ENCODE data around the gene SEMA3C.

DNA sequence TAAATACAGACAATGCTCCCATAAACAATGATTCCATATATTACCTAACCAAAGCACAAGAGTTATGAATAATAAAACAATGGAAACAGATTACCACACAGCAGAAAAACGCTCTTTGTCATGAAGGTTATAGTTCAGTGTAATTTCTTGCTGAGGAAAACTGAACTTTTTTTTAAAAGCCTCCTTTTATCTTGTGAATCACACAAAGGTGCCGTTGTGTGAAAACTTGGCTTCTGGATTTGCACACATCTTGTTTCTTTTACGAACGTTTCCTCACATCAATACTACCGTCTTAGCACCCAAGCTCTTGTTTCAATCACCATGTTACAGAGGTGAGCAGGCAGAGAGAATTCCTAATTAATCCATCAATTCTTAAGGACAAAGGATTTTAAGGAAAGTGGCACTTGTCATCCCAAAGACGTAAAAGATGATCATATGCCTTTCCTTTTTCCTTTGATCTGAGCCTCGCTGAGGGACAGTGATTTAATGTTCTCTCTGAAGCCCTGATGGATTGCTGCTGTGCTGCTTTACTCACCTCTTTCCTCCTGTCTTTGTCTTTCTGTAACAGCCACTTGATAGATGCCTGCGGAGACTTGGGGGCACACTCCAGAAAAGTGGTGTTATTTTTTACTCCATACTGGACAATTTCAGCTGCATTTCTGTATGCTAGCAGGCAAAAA lies 170.3 kb downstream of the SEMA3C start:
- no peak for TF ChIP-seq POLR2A (IDR thresholded peaks at IDR 0.05)
- TF ChIP-seq, protein P1, sequence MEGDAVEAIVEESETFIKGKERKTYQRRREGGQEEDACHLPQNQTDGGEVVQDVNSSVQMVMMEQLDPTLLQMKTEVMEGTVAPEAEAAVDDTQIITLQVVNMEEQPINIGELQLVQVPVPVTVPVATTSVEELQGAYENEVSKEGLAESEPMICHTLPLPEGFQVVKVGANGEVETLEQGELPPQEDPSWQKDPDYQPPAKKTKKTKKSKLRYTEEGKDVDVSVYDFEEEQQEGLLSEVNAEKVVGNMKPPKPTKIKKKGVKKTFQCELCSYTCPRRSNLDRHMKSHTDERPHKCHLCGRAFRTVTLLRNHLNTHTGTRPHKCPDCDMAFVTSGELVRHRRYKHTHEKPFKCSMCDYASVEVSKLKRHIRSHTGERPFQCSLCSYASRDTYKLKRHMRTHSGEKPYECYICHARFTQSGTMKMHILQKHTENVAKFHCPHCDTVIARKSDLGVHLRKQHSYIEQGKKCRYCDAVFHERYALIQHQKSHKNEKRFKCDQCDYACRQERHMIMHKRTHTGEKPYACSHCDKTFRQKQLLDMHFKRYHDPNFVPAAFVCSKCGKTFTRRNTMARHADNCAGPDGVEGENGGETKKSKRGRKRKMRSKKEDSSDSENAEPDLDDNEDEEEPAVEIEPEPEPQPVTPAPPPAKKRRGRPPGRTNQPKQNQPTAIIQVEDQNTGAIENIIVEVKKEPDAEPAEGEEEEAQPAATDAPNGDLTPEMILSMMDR (IDR thresholded peaks at IDR 0.05): no peak
- TF ChIP-seq EP300 (IDR thresholded peaks at IDR 0.05): no peak

Measured in stomach (tissue), 4 donors.